Measurements from ENCODE around the gene SHISA5.
"Not testable (repeated sequence)": the region's sequence is repeated elsewhere in the genome, so short reads cannot be mapped to it uniquely, and the experiment has no call there.

SHISA5 gene

GRCh38 chr3:48518638-48519276 lies 14.8 kb upstream of the SHISA5 start:
- no peak for DNase-seq

- no peak for DNase-seq
Observed at GRCh38 chr3:48518069-48518468, 14.1 kb upstream of the SHISA5 start.

GRCh38 chr3:48516571-48516970 lies 12.6 kb upstream of the SHISA5 start:
- no peak for DNase-seq

- DNase-seq = no peak
Observed at GRCh38 chr3:48514431-48515227, 10.7 kb upstream of the SHISA5 start.

GRCh38 chr3:48511551-48511950 lies 7.6 kb upstream of the SHISA5 start:
- no peak for DNase-seq

GRCh38 chr3:48507256-48508061 lies 3.5 kb upstream of the SHISA5 start:
- DNase-seq = no peak

GRCh38 chr3:48505968-48506504 lies 2.1 kb upstream of the SHISA5 start:
- DNase-seq = no peak

GRCh38 chr3:48505146-48505545 lies 1.2 kb upstream of the SHISA5 start:
- no peak for DNase-seq

GRCh38 chr3:48503401-48504050 lies 448 bp downstream of the SHISA5 start:
- no peak for DNase-seq

- DNase-seq = no peak
Observed at GRCh38 chr3:48502728-48503168, 1.2 kb downstream of the SHISA5 start.

- no peak for DNase-seq
Observed at GRCh38 chr3:48502121-48502520, 1.9 kb downstream of the SHISA5 start.

GRCh38 chr3:48501196-48501595 lies 2.8 kb downstream of the SHISA5 start:
- DNase-seq = no peak

- no peak for DNase-seq
Observed at GRCh38 chr3:48500656-48501055, 3.3 kb downstream of the SHISA5 start.

- DNase-seq = no peak
Observed at GRCh38 chr3:48493203-48493501, 10.8 kb downstream of the SHISA5 start.

- DNase-seq = no peak
Observed at GRCh38 chr3:48492461-48493202, 11.3 kb downstream of the SHISA5 start.

- DNase-seq = no peak
Observed at GRCh38 chr3:48486952-48487351, 17.0 kb downstream of the SHISA5 start.

- DNase-seq = not testable (repeated sequence)
Observed at GRCh38 chr3:48482822-48483221, 21.2 kb downstream of the SHISA5 start.

GRCh38 chr3:48480891-48481290 lies 23.1 kb downstream of the SHISA5 start:
- not testable (repeated sequence) for DNase-seq

GRCh38 chr3:48478626-48479555 lies 25.1 kb downstream of the SHISA5 start:
- no peak for DNase-seq

- no peak for DNase-seq
Observed at GRCh38 chr3:48477959-48478520, 25.9 kb downstream of the SHISA5 start.

Data from NCI-H526 treated with DMSO at 0.1 percent for 48 hours (cell line).